ENCODE measurements around the gene REV1. TPM values are rescaled to one million over a fixed set of nuclear protein-coding genes. Genes with fewer than 3 reads are reported as not detected.

REV1 gene
- total RNA-seq, 2 experiments from 2014 or later, result 34.3 to 35.2 TPM

- peaks cover 6% of the 10 kb centered on the region for H3K36me3 Mint-ChIP-seq
- H3K27me3 Mint-ChIP-seq, result no peaks in the 10 kb centered on the region
- H3K4me1 Mint-ChIP-seq, result peaks cover 13% of the 10 kb centered on the region
- H3K9me3 Mint-ChIP-seq, result no peaks in the 10 kb centered on the region
- DNase-seq, result no peak
- no peak overlapping the region for H3K27ac Mint-ChIP-seq
- H3K4me3 Mint-ChIP-seq, result no peak overlapping the region
Measured at GRCh38 chr2:99445065-99445464, 44.8 kb downstream of the REV1 start.

- H3K27me3 Mint-ChIP-seq, result no peaks in the 10 kb centered on the region
- H3K4me1 Mint-ChIP-seq, result peaks cover 13% of the 10 kb centered on the region
- H3K27ac Mint-ChIP-seq, result peak overlapping the region; percentile 62
- H3K9me3 Mint-ChIP-seq, result no peaks in the 10 kb centered on the region
- no peak for DNase-seq
- no peak overlapping the region for H3K4me3 Mint-ChIP-seq
- peaks cover 6% of the 10 kb centered on the region for H3K36me3 Mint-ChIP-seq
Measured at GRCh38 chr2:99444222-99444621, 45.6 kb downstream of the REV1 start.

GRCh38 chr2:99442837-99443236 lies 47.0 kb downstream of the REV1 start:
- no peaks in the 10 kb centered on the region for H3K27me3 Mint-ChIP-seq
- no peak overlapping the region for H3K4me3 Mint-ChIP-seq
- DNase-seq, result no peak
- H3K4me1 Mint-ChIP-seq, result peaks cover 13% of the 10 kb centered on the region
- no peaks in the 10 kb centered on the region for H3K9me3 Mint-ChIP-seq
- no peak overlapping the region for H3K27ac Mint-ChIP-seq
- peaks cover 9% of the 10 kb centered on the region for H3K36me3 Mint-ChIP-seq

- peaks cover 11% of the 10 kb centered on the region for H3K4me1 Mint-ChIP-seq
- peaks cover 12% of the 10 kb centered on the region for H3K36me3 Mint-ChIP-seq
Measured at GRCh38 chr2:99439971-99440505, 49.8 kb downstream of the REV1 start.

GRCh38 chr2:99436874-99437273 lies 52.9 kb downstream of the REV1 start:
- peaks cover 6% of the 10 kb centered on the region for H3K4me1 Mint-ChIP-seq
- no peak for DNase-seq
- H3K9me3 Mint-ChIP-seq, result no peaks in the 10 kb centered on the region
- no peak overlapping the region for H3K4me3 Mint-ChIP-seq
- peaks cover 15% of the 10 kb centered on the region for H3K36me3 Mint-ChIP-seq
- no peaks in the 10 kb centered on the region for H3K27me3 Mint-ChIP-seq
- H3K27ac Mint-ChIP-seq, result no peak overlapping the region

More at GRCh38 chr2:99439971-99440505, 49.8 kb downstream of the REV1 start:
- H3K27ac Mint-ChIP-seq, result peak overlapping the region; percentile 17
- H3K27me3 Mint-ChIP-seq, result no peaks in the 10 kb centered on the region
- no peak overlapping the region for H3K4me3 Mint-ChIP-seq
- H3K9me3 Mint-ChIP-seq, result no peaks in the 10 kb centered on the region
- DNase-seq, result no peak

GRCh38 chr2:99433340-99433739 lies 56.5 kb downstream of the REV1 start:
- H3K36me3 Mint-ChIP-seq, result peaks cover 20% of the 10 kb centered on the region
- no peak overlapping the region for H3K4me3 Mint-ChIP-seq
- peaks cover 14% of the 10 kb centered on the region for H3K4me1 Mint-ChIP-seq
- no peak for DNase-seq
- no peaks in the 10 kb centered on the region for H3K27me3 Mint-ChIP-seq
- no peak overlapping the region for H3K27ac Mint-ChIP-seq
- H3K9me3 Mint-ChIP-seq, result no peaks in the 10 kb centered on the region

GRCh38 chr2:99431587-99432275 lies 58.1 kb downstream of the REV1 start:
- Mint-ChIP-seq H3K9me3 (no peaks in the 10 kb centered on the region), H3K4me1 (peaks cover 14% of the 10 kb centered on the region), H3K27ac (peak overlapping the region; percentile 42), H3K36me3 (peaks cover 20% of the 10 kb centered on the region), H3K4me3 (no peak overlapping the region), H3K27me3 (no peaks in the 10 kb centered on the region)
- no peak for DNase-seq

GRCh38 chr2:99430614-99431291 lies 59.1 kb downstream of the REV1 start:
- Mint-ChIP-seq H3K4me1 (peaks cover 14% of the 10 kb centered on the region), H3K36me3 (peaks cover 20% of the 10 kb centered on the region), H3K4me3 (no peak overlapping the region), H3K27me3 (no peaks in the 10 kb centered on the region), H3K27ac (no peak overlapping the region), H3K9me3 (no peaks in the 10 kb centered on the region)
- no peak for DNase-seq

- H3K4me3 Mint-ChIP-seq, result no peak overlapping the region
Measured at GRCh38 chr2:99425022-99425421, 64.8 kb downstream of the REV1 start.

GRCh38 chr2:99424371-99424770 lies 65.4 kb downstream of the REV1 start:
- Mint-ChIP-seq H3K27me3 (no peaks in the 10 kb centered on the region), H3K4me1 (peaks cover 5% of the 10 kb centered on the region), H3K27ac (no peak overlapping the region), H3K36me3 (peaks cover 12% of the 10 kb centered on the region), H3K9me3 (no peaks in the 10 kb centered on the region), H3K4me3 (no peak overlapping the region)
- DNase-seq, result no peak

More at GRCh38 chr2:99425022-99425421, 64.8 kb downstream of the REV1 start:
- Mint-ChIP-seq H3K36me3 (peaks cover 10% of the 10 kb centered on the region), H3K27ac (no peak overlapping the region), H3K4me1 (peaks cover 5% of the 10 kb centered on the region), H3K27me3 (no peaks in the 10 kb centered on the region), H3K9me3 (no peaks in the 10 kb centered on the region)
- no peak for DNase-seq

- no peak for DNase-seq
- Mint-ChIP-seq H3K9me3 (no peaks in the 10 kb centered on the region), H3K36me3 (peaks cover 16% of the 10 kb centered on the region), H3K27me3 (no peaks in the 10 kb centered on the region), H3K4me3 (no peak overlapping the region), H3K27ac (no peak overlapping the region), H3K4me1 (peaks cover 6% of the 10 kb centered on the region)
Measured at GRCh38 chr2:99422599-99422998, 67.2 kb downstream of the REV1 start.

- Mint-ChIP-seq H3K27me3 (no peaks in the 10 kb centered on the region), H3K4me3 (no peak overlapping the region), H3K9me3 (no peaks in the 10 kb centered on the region), H3K4me1 (peaks cover 6% of the 10 kb centered on the region), H3K36me3 (peaks cover 14% of the 10 kb centered on the region), H3K27ac (no peak overlapping the region)
- no peak for DNase-seq
Measured at GRCh38 chr2:99421469-99421868, 68.3 kb downstream of the REV1 start.

GRCh38 chr2:99420751-99421299 lies 69.0 kb downstream of the REV1 start:
- Mint-ChIP-seq H3K4me3 (no peak overlapping the region), H3K9me3 (no peaks in the 10 kb centered on the region), H3K27ac (no peak overlapping the region), H3K27me3 (no peaks in the 10 kb centered on the region), H3K4me1 (peaks cover 6% of the 10 kb centered on the region), H3K36me3 (peaks cover 14% of the 10 kb centered on the region)
- no peak for DNase-seq

- Mint-ChIP-seq H3K4me1 (peaks cover 6% of the 10 kb centered on the region), H3K27me3 (no peaks in the 10 kb centered on the region), H3K9me3 (no peaks in the 10 kb centered on the region), H3K4me3 (no peak overlapping the region), H3K36me3 (peaks cover 20% of the 10 kb centered on the region), H3K27ac (no peak overlapping the region)
- DNase-seq, result no peak
Measured at GRCh38 chr2:99420031-99420430, 69.8 kb downstream of the REV1 start.

GRCh38 chr2:99417396-99417795 lies 72.4 kb downstream of the REV1 start:
- H3K36me3 Mint-ChIP-seq, result peaks cover 31% of the 10 kb centered on the region
- H3K4me3 Mint-ChIP-seq, result no peak overlapping the region
- H3K27me3 Mint-ChIP-seq, result no peaks in the 10 kb centered on the region
- no peak overlapping the region for H3K27ac Mint-ChIP-seq
- H3K4me1 Mint-ChIP-seq, result peaks cover 4% of the 10 kb centered on the region
- DNase-seq, result no peak
- no peaks in the 10 kb centered on the region for H3K9me3 Mint-ChIP-seq

Data from activated naive CD8-positive, alpha-beta T cell treated with anti-CD3 and anti-CD28 coated beads for 36 hours (primary cell).